ENCODE data around the gene METTL9.

GRCh38 chr16:21659124-21659523 is 59.7 kb downstream of the METTL9 start:
- TF ChIP-seq CTCF (IDR thresholded peaks at IDR 0.05) (no peak), POLR2AphosphoS5 (IDR thresholded peaks at IDR 0.05; ENCODE audit: insufficient read depth in 1 of 2, low read depth in 1 of 2) (no peak), POLR2A (IDR thresholded peaks at IDR 0.05) (no peak)
